Measurements from ENCODE around the gene BGN.

DNA sequence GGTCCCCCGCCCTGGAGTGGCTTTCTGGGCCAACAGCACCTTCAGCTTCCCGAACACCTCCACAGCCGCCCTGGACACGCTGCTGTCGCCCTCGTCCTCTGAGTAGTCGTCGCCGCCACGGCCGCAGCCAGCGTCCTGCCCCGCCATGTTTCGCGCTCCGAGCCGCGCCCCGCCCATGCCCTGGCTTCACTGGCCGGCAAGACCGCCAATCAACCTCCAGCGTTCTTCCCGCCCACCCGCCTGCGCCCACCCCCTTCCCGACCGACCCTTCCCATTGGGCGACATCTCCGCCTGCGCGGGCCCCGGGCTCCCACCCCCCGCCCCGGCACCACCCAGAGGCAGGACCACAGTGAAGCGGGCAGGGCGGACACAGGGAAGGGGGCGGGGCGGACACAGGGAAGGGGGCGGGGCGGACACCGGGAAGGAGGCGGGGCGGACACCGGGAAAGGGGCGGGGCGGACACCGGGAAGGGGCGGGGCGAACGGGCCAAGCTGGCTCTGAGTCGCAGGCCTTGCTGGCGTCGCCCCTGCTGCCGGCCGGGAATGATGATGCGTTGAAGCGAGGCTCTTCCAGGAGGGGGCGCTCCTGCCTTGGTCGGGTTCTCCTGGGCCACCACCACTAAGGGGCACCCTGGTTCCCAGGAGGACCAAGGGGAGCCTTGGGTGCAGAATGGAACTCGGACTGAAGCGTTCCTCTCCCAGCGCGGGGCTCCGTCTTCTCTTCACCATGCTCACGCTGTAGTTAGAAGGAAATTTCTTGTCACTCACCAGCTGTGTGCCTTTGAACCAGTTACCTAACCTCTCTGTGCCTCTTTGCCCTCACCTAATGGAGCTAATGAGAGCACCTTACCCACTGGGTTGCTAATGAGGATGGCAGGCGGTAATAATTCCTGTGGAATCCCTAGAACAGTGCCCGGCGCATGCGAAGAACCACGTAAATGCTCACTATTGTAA, 24.1 kb upstream of the BGN start, which contains the start of gene HAUS7:
- TF ChIP-seq EZH2 (IDR thresholded peaks at IDR 0.05; ENCODE audit: low read depth) = no peak
- TF ChIP-seq, protein P1, sequence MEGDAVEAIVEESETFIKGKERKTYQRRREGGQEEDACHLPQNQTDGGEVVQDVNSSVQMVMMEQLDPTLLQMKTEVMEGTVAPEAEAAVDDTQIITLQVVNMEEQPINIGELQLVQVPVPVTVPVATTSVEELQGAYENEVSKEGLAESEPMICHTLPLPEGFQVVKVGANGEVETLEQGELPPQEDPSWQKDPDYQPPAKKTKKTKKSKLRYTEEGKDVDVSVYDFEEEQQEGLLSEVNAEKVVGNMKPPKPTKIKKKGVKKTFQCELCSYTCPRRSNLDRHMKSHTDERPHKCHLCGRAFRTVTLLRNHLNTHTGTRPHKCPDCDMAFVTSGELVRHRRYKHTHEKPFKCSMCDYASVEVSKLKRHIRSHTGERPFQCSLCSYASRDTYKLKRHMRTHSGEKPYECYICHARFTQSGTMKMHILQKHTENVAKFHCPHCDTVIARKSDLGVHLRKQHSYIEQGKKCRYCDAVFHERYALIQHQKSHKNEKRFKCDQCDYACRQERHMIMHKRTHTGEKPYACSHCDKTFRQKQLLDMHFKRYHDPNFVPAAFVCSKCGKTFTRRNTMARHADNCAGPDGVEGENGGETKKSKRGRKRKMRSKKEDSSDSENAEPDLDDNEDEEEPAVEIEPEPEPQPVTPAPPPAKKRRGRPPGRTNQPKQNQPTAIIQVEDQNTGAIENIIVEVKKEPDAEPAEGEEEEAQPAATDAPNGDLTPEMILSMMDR (conservative IDR thresholded peaks at IDR 0.05) = peak; percentile 73
